Neural cell (in vitro differentiated cells): ENCODE measurements around the gene ADCY7. TPM values are rescaled to one million over a fixed set of nuclear protein-coding genes. Genes with fewer than 3 reads are reported as not detected.
"Not testable (repeated sequence)": the region's sequence is repeated elsewhere in the genome, so short reads cannot be mapped to it uniquely, and the experiment has no call there.

Experiments
- H2AFZ ChIP-seq: fragments of 200-600, 300-800 bp; sonication (generic), shearing (Covaris generic); 2 replicates; pipeline ENCODE4 v1.6.0; 2014; ENCODE audit warnings: low read depth, mild to moderate bottlenecking, antibody characterized with exemption, low read length, moderate library complexity
- H3F3A ChIP-seq: fragments of 200-600 bp; shearing (Covaris generic); 2 replicates; pipeline ENCODE4 v1.6.1; 2016; ENCODE audit warnings: mild to moderate bottlenecking, moderate library complexity, mixed read lengths, antibody characterized with exemption, low read length; ENCODE audit not compliant: insufficient read depth, poor library complexity, severe bottlenecking
- H3K27ac ChIP-seq: fragments of 200-600, 300-800 bp; sonication (generic), shearing (Covaris generic); 2 replicates; pipeline ENCODE4 v1.5.1; 2014; ENCODE audit warnings: mild to moderate bottlenecking, low read length, moderate library complexity
- H3K27me3 ChIP-seq: fragments of 300-800, 200-600 bp; sonication (generic), shearing (Covaris generic); 2 replicates; pipeline ENCODE4 v1.6.0; 2014; ENCODE audit warnings: mild to moderate bottlenecking, low read depth, low read length, moderate library complexity; ENCODE audit not compliant: insufficient read depth
- H3K36me3 ChIP-seq: fragments of 300-800, 200-600 bp; sonication (generic), shearing (Covaris generic); 2 replicates; pipeline ENCODE4 v1.5.1; 2014; ENCODE audit warnings: mild to moderate bottlenecking, antibody characterized with exemption, low read length, moderate library complexity; ENCODE audit not compliant: insufficient read depth
- H3K4me2 ChIP-seq: fragments of 300-800, 200-600 bp; sonication (generic), shearing (Covaris generic); 2 replicates; pipeline ENCODE4 v1.6.0; 2014; ENCODE audit warnings: mild to moderate bottlenecking, low read length
- H3K4me3 ChIP-seq: fragments of 300-800, 200-600 bp; sonication (generic), shearing (Covaris generic); 2 replicates; pipeline ENCODE4 v1.5.1; 2014; ENCODE audit warnings: mild to moderate bottlenecking, low read length, moderate library complexity
- H3K79me2 ChIP-seq: fragments of 200-600 bp; shearing (Covaris generic); replicated peaks from 2 replicates; pipeline ENCODE4 v1.6.0; 2014; ENCODE audit warnings: mild to moderate bottlenecking, low read length, moderate library complexity; ENCODE audit not compliant: insufficient read depth
- H3K9ac ChIP-seq: fragments of 300-800, 200-600 bp; sonication (generic), shearing (Covaris generic); 2 replicates; pipeline ENCODE4 v1.6.1; 2016; ENCODE audit warnings: mild to moderate bottlenecking, low read length, mixed read lengths
- H3K9me2 ChIP-seq: fragments of 200-600 bp; shearing (Covaris generic); 2 replicates; pipeline ENCODE4 v1.6.1; 2016; ENCODE audit warnings: mild to moderate bottlenecking, low read length, mixed read lengths; ENCODE audit not compliant: insufficient read depth
- H3K9me3 ChIP-seq: fragments of 200-600, 300-800 bp; sonication (generic), shearing (Covaris generic); 2 replicates; pipeline ENCODE4 v1.6.1; 2016; ENCODE audit warnings: mild to moderate bottlenecking, mixed run types, low read length, moderate library complexity, mixed read lengths
- H4K20me1 ChIP-seq: fragments of 200-600 bp; shearing (Covaris generic); 2 replicates; pipeline ENCODE4 v1.6.1; 2016; ENCODE audit warnings: mild to moderate bottlenecking, mixed run types; ENCODE audit not compliant: insufficient read depth
- CTCF ChIP-seq: fragments of 450-650 bp; IDR thresholded peaks from 2 replicates; pipeline ENCODE4 v1.5.1; 2014; ENCODE audit warnings: antibody characterized with exemption, mild to moderate bottlenecking, moderate library complexity; ENCODE audit not compliant: poor library complexity, severe bottlenecking
- EP300 ChIP-seq: fragments of 450-650 bp; conservative IDR thresholded peaks from 2 replicates; pipeline ENCODE4 v1.6.1; 2014; ENCODE audit warnings: antibody characterized with exemption, mild to moderate bottlenecking, moderate library complexity; ENCODE audit not compliant: poor library complexity, severe bottlenecking
- EZH2 ChIP-seq: fragments of 200-600, 300-800 bp; shearing (Covaris generic), sonication (generic); IDR thresholded peaks from 2 replicates; pipeline ENCODE4 v1.6.1; 2014; ENCODE audit warnings: antibody characterized with exemption, low read length, borderline replicate concordance, mild to moderate bottlenecking; ENCODE audit not compliant: insufficient read depth, poor library complexity, severe bottlenecking
- MXI1 ChIP-seq: fragments of 450-650 bp; conservative IDR thresholded peaks from 2 replicates; pipeline ENCODE4 v1.6.1; 2014; ENCODE audit warnings: antibody characterized with exemption, mild to moderate bottlenecking; ENCODE audit not compliant: poor library complexity, severe bottlenecking
- POLR2AphosphoS5 ChIP-seq: IDR thresholded peaks from 2 replicates; pipeline ENCODE4 v1.6.1; 2012
- RAD21 ChIP-seq: fragments of 450-650 bp; conservative IDR thresholded peaks from 2 replicates; pipeline ENCODE4 v1.6.1; 2014; ENCODE audit warnings: antibody characterized with exemption, mild to moderate bottlenecking, moderate library complexity
- REST ChIP-seq: IDR thresholded peaks from 2 replicates; pipeline ENCODE4 v1.6.1; 2012; ENCODE audit warnings: borderline replicate concordance
- SMC3 ChIP-seq: fragments of 450-650 bp; conservative IDR thresholded peaks from 2 replicates; pipeline ENCODE4 v1.6.1; 2014; ENCODE audit warnings: antibody characterized with exemption, mild to moderate bottlenecking, moderate library complexity; ENCODE audit not compliant: poor library complexity
- TAF1 ChIP-seq: IDR thresholded peaks from 2 replicates; pipeline ENCODE4 v1.6.1; 2012; ENCODE audit warnings: low read depth
- polyA plus RNA-seq: library from polyadenylated mRNA; depleted of rRNA; stranded (reverse); fragments of >200 nt; gene quantifications from 2 replicates; pipeline ENCODE4 v1.2.3, GENCODE V29; 2014

The ADCY7 gene
- polyA plus RNA-seq, 1 donor from 2014 or later, result 2.0 TPM

DNA sequence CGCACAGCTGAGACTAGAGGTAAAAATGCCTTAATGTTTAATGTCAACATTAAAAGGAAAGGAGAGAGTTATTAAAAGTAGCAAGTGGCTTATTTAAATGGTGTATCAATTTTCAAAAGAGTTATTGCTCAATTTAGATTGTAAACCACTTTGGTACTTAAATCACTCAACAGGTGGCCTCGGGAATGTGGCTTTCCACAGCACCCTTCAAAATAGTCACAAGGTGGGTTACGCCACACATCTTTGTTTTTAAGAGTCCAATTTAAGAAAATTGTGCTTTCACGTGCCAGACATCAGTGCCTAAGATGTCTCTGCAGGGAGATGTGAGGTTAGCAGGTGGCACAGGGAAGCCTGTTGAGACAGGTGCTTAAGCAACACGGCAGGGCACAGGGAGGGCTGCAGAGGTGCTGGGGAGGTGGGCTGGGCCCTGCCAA lies 27.5 kb upstream of the ADCY7 start:
- H3K27ac ChIP-seq, result no peak overlapping the region
- no peaks in the 10 kb centered on the region for H3K36me3 ChIP-seq
- no peaks in the 10 kb centered on the region for H3K79me2 ChIP-seq
- no peaks in the 10 kb centered on the region for H3F3A ChIP-seq
- no peak for TF ChIP-seq EP300
- TF ChIP-seq REST, result no peak
- no peak for TF ChIP-seq POLR2AphosphoS5
- no peak for TF ChIP-seq RAD21
- no peak for TF ChIP-seq MXI1
- no peak for TF ChIP-seq CTCF
- TF ChIP-seq SMC3, result no peak
- TF ChIP-seq EZH2, result no peak
- no peak for TF ChIP-seq TAF1
- H4K20me1 ChIP-seq, result no peaks in the 10 kb centered on the region
- no peak overlapping the region for H3K9ac ChIP-seq
- H3K9me3 ChIP-seq, result no peaks in the 10 kb centered on the region
- no peaks in the 10 kb centered on the region for H3K9me2 ChIP-seq
- H2AFZ ChIP-seq, result no peak overlapping the region
- no peak overlapping the region for H3K4me3 ChIP-seq
- H3K27me3 ChIP-seq, result no peaks in the 10 kb centered on the region
- H3K4me2 ChIP-seq, result no peak overlapping the region

DNA sequence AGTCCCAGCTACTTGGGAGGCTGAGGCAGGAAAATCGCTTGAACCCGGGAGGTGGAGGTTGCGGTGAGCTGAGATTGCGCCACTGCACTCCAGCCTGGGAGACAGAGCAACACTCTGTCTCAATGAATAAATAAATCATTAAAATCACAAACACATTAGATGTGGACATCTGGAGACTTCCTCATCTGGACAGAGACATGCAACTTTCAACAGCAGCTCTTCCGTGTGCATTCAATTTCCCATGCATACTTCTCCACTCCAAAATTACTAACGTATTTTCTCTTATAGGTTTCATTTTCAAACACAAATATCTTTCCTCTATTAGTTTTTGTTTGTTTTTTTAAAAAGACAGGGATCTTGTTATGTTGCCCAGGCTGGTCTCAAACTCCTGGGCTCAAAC lies 23.3 kb upstream of the ADCY7 start:
- not testable (repeated sequence) for H2AFZ ChIP-seq, H3K9me2 ChIP-seq, H3F3A ChIP-seq, H3K27ac ChIP-seq, H3K4me2 ChIP-seq, H3K9ac ChIP-seq, H3K9me3 ChIP-seq, H3K4me3 ChIP-seq, H4K20me1 ChIP-seq, H3K79me2 ChIP-seq, H3K36me3 ChIP-seq
- peaks cover 12% of the 10 kb centered on the region for H3K27me3 ChIP-seq

GRCh38 chr16:50244140-50244503 lies 22.2 kb upstream of the ADCY7 start:
- no peaks in the 10 kb centered on the region for H3K79me2 ChIP-seq
- no peak overlapping the region for H3K4me2 ChIP-seq
- no peak overlapping the region for H2AFZ ChIP-seq

More at GRCh38 chr16:50244140-50244503, 22.2 kb upstream of the ADCY7 start:
- TF ChIP-seq CTCF (no peak), EP300 (no peak), POLR2AphosphoS5 (no peak), MXI1 (no peak), TAF1 (no peak), REST (no peak), SMC3 (no peak), EZH2 (no peak), RAD21 (no peak)
- H3K4me3 ChIP-seq, result no peak overlapping the region
- no peaks in the 10 kb centered on the region for H3K36me3 ChIP-seq
- no peaks in the 10 kb centered on the region for H3K9me2 ChIP-seq
- peaks cover 12% of the 10 kb centered on the region for H3K27me3 ChIP-seq
- H3K27ac ChIP-seq, result no peak overlapping the region
- H3K9ac ChIP-seq, result no peak overlapping the region
- H3F3A ChIP-seq, result no peaks in the 10 kb centered on the region
- no peaks in the 10 kb centered on the region for H4K20me1 ChIP-seq
- no peaks in the 10 kb centered on the region for H3K9me3 ChIP-seq
